Ishikawa (cell line): ENCODE measurements around the gene CCDC107.

ENCODE experiments used
- CEBPB ChIP-seq: IDR thresholded peaks from 2 replicates; pipeline ENCODE4 v1.6.1; 2012
- CREB1 ChIP-seq: IDR thresholded peaks from 2 replicates; pipeline ENCODE4 v1.6.1; 2012; ENCODE audit warnings: low read depth
- EGR1 ChIP-seq: IDR thresholded peaks from 2 replicates; pipeline ENCODE4 v1.6.1; 2012
- EP300 ChIP-seq: IDR thresholded peaks from 2 replicates; pipeline ENCODE4 v1.6.1; 2012; ENCODE audit warnings: borderline replicate concordance
- FOXM1 ChIP-seq: IDR thresholded peaks from 2 replicates; pipeline ENCODE4 v1.6.1; 2012; ENCODE audit warnings: low read depth, borderline replicate concordance
- MAX ChIP-seq: IDR thresholded peaks from 2 replicates; pipeline ENCODE4 v1.6.1; 2012
- RAD21 ChIP-seq: IDR thresholded peaks from 2 replicates; pipeline ENCODE4 v1.6.1; 2012; ENCODE audit warnings: low read depth
- REST ChIP-seq: IDR thresholded peaks from 2 replicates; pipeline ENCODE4 v1.6.1; 2012; ENCODE audit warnings: low read depth, mild to moderate bottlenecking
- TAF1 ChIP-seq: IDR thresholded peaks from 2 replicates; pipeline ENCODE4 v1.6.1; 2012; ENCODE audit warnings: low read depth, mild to moderate bottlenecking
- TEAD4 ChIP-seq: IDR thresholded peaks from 2 replicates; pipeline ENCODE4 v1.6.1; 2012
- USF1 ChIP-seq: IDR thresholded peaks from 2 replicates; pipeline ENCODE4 v1.6.1; 2012
- YY1 ChIP-seq: IDR thresholded peaks from 2 replicates; pipeline ENCODE4 v1.6.1; 2012; ENCODE audit warnings: low read depth

- TF ChIP-seq YY1 (no peak), REST (no peak), USF1 (no peak), TEAD4 (no peak), EP300 (no peak), FOXM1 (no peak), CEBPB (no peak), RAD21 (no peak), MAX (no peak), EGR1 (no peak), TAF1 (no peak), CREB1 (no peak)
Measured at GRCh38 chr9:35674025-35674361, 15.9 kb downstream of the CCDC107 start.
